ENCODE data around the gene ATP6V0A1.
"Not testable (repeated sequence)": the region's sequence is repeated elsewhere in the genome, so short reads cannot be mapped to it uniquely, and the experiment has no call there.

The ATP6V0A1 gene

DNA sequence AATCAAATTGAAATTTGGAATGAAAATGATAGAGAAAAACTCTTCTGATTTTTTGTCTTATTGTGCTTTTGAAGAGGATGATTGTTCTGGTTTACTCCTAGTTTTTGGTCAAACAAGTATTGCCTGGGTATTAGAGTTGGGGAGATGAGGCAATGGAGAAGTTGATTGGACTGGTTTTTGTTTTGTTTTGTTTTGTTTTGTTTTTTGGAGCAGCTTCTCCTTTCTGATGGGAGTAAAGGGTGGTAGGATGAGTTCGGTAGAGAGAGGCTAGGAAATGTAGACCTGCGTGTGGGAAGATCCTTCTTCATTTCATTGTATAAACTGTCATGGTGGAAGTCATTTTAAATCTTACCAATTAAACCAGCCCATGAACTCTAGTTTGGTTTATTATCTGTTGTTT, 17.7 kb downstream of the ATP6V0A1 start:
- DNase-seq (ENCODE audit: low spot score): no peak

DNA sequence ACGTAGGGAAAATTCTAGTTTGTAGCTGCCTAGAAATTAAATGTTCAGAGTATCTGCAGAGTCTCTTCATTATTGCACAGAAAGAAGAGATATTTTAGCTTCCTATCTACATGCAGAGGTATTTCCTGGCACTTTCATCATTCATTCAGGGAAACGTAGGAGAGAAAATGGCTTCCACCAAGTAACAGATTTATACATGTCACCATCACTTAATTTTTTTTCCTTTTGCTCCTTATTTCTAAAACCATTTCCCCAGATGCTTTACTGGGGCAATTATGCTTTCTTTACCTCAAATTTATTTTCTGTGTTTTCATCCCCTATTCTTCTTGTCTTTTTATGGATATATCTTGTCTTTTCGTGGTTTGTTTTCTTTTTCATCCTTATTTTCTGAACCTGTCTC, 18.5 kb downstream of the ATP6V0A1 start:
- DNase-seq (ENCODE audit: low spot score): no peak

DNA sequence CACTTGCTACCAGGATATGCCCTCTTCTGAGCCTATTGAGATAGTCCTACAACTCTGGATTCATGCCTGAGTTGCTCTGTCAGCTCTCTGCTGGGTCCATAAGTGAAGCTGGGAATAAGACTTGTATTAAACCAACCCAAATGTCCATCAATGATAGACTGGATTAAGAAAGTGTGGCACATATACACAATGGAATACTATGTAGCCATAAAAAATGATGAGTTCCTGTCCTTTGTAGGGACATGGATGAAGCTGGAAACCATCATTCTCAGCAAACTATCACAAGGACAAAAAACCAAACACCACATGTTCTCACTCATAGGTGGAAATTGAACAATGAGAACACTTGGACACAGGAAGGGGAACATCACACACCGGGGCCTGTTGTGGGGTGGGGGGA, 19.1 kb downstream of the ATP6V0A1 start:
- DNase-seq (ENCODE audit: low spot score): not testable (repeated sequence)

DNA sequence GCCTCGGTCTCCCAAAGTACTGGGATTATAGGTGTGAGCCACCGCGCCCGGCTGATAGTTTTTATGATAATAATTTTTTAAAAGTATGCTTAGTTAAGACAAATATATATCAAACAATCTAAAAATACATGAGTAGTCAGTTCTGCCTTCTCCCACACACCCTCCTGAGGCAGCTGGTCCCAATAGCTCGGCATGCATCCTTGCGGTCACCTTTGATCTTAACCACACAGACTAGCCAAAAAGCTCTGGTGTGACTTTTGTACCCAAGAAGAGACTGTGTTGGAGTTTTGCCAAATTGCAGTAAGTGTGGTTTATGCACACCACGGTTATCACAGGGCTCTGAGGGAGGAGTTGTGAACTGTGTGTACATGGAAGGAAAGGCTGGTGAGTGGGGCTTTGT, 25.6 kb downstream of the ATP6V0A1 start:
- DNase-seq (ENCODE audit: low spot score): peak; percentile 99

DNA sequence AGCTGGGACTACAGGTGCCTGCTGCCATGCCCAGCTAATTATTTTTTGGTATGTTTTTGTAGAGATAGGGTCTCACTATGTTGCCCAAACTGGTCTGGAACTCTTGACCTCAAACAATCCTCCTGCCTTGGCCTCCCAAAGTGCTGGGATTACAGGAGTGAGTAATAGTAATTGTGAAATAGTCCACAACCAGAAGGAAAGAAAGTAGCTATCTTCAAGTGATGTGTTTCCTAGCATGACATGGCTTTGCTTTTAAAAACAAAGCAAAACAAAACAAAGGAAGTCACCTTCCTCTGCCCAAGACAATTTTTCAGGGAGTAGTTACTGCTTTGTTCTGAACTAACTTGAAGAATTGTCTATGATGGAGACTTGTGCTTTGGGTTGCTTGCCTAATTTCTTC, 27.0 kb downstream of the ATP6V0A1 start:
- DNase-seq (ENCODE audit: low spot score): no peak

DNA sequence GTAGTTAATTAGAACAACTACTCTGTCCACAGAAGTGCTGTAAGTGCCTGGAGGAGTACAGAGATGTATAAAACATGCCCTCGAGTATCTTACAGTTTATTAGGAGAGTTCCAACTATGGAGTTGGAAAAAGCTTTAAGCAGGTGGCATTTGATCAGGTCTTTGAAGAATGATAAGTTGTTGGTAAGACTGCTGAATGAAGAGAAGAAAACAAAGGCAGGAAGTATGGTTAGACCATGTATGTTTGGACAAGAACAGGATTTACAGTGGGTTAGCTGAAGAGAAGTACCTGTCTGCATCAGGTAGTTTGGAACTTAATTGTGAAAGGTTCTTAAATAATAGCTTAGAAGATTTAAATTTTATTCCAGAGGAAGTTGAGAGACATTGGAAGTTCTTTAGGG, 29.4 kb downstream of the ATP6V0A1 start:
- no peak for DNase-seq (ENCODE audit: low spot score)

- no peak for DNase-seq (ENCODE audit: low spot score)
These were observed 34.6 kb downstream of the ATP6V0A1 start for GRCh38 chr17:42493319-42493718.

DNA sequence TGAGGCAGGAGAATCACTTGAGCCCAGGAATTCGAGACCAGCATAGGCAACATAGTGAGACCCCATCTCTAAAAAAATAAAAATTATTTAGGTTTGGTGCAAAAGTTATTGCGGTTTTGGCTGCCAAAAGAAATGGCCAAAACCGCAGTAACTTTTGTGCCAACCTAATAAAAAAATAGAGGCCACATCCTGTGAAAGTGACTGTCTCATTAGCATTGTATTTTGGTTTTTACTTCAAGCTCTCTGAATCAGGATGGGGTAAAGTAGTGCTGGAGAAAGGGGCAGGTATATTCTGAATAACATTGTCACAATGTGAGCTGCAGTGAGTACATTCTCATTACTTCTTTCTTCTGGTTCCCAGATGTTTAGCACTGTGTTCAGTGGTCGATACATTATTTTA, 36.0 kb downstream of the ATP6V0A1 start:
- no peak for DNase-seq (ENCODE audit: low spot score)

DNA sequence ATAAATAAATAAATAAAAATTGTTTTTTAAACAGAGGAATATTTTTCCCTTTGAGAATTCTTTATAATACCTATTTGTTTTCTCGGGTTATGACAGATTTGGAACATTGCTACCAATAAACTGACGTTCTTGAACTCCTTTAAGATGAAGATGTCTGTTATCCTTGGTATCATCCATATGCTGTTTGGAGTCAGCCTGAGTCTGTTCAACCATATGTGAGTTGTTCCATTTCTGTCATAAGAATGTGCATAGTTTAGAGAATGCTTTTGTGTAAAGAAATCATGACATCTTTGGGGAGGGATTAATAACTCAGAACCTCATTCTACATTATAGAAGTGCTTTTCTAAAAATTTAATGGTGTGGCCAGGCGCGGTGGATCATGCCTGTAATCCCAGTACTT, 40.1 kb downstream of the ATP6V0A1 start:
- no peak for DNase-seq (ENCODE audit: low spot score)

DNA sequence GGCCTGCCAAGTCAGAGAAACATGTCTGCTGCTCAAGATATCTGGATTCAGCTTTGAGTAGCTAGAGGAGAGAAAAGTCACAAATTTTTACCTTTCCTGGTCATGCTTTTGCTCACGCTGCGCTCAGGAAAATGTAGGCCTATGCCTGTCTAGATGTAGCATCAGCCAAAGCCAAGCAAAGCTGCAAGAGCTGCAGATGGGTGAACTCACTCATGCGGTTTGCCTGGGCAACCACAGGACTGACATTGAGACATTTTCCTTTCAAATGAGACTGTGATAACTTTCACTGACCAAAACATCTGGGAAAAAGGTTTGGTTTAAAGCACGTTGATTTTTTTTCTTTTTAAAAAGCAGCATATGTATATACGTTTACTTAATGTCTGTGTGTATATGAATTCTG, 43.4 kb downstream of the ATP6V0A1 start:
- DNase-seq (ENCODE audit: low spot score): no peak

- DNase-seq (ENCODE audit: low spot score): no peak
These were observed 44.2 kb downstream of the ATP6V0A1 start for GRCh38 chr17:42502926-42503325.

DNA sequence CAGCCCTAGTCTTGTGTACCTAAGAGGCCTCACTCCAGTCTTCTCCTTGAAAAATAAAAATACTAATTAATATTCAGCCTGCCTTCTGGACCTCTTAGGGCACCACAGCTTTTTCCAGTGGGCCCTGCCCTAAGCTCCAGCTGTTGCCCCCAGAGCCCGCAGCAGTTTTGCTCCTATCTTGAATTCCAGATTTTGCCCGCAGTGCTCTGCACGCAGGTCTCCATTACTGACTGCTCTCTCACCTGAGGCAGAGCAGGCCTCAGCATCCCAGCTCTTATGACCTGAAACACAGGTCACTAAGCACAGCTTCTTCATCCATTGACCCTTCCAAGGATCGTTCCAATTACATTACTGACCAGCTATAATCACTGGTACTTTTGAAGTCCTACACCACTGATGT, 49.0 kb downstream of the ATP6V0A1 start:
- no peak for DNase-seq (ENCODE audit: low spot score)

GRCh38 chr17:42508426-42509165, 49.9 kb downstream of the ATP6V0A1 start:
- no peak for DNase-seq (ENCODE audit: low spot score)

DNA sequence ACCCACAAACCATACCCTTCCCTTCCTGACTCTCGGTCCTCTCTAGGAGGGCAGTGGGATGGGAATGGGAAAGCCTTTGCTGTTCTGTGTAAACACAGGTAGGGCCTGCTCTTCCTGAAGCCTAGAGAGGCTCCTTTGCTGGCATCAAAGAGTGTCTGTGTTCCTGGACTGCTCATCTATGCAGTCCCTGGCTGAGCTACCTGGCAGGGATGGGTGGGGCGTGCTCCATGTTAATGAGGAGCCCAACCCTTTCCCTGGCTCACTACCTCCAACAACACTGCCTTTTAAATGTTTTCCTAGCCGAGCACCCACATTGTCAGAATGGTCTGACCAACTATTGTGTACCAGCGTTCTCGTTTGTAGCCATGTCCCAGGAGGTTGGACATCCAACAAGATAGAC, 50.7 kb downstream of the ATP6V0A1 start:
- DNase-seq (ENCODE audit: low spot score): no peak

- no peak for DNase-seq (ENCODE audit: low spot score)
These were observed 51.2 kb downstream of the ATP6V0A1 start for GRCh38 chr17:42509841-42510240.

DNA sequence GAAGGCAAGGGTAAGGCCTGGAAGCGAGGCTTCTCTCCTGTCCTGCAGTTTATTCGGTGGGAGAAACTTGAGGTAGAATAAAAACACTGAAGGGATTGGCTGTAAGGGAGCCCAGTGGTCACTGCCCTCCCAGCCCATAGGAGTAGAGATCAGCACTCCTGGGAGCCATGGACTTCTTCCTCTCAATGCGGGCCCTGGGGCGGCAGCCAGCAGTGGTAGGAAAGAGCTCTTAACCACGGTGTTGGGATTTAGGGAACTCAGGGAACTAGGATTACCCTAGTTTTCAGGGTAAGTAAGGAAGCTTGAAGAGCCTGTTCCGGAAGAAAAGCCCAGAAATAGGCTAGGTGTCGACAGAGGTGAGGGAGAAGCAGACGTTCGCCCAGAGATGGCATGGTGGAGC, 53.6 kb downstream of the ATP6V0A1 start:
- DNase-seq (ENCODE audit: low spot score): no peak

DNA sequence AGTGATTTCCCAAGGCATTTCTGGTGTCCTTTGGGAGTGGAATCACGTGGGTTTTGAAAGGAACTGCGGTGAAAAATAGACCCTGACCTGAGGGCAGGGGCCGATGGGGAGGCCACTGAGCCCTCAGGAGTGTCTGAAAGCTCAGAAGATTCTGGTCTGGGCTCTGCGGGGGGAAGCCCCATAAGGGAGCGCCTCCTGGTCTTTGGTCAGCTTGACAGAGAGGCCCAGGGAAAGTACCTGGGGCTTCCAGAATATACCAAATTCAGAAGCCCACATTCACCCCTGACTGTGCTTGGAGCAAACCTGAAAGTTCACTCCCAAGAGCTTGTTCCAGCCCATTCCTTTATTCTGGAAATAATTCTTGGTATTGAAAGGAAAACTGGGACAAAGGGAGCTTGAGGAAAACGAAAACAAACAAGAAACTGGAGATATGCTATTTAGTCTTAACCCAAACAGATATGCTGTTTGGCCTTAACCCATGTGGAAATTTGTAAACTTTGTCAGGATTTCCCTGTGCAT, 54.1 kb downstream of the ATP6V0A1 start:
- no peak for DNase-seq (ENCODE audit: low spot score)

DNA sequence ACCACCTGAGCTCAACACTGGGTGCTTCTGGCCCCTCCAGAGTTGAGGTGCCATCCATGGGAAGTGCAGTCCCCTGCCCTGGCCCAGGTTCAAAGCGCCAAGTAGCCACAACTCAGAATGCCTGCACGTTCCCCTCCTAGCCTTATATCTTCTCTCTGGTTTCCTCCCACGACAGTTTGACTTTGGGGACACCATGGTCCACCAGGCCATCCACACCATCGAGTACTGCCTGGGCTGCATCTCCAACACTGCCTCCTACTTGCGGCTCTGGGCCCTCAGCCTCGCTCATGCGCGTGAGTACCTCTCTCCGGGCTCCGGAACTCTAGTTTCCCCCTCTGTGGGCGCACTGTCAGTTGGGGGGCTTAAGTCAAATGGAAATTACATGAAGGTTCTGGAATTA, 55.0 kb downstream of the ATP6V0A1 start:
- DNase-seq (ENCODE audit: low spot score): no peak

GRCh38 chr17:42514279-42514678, 55.6 kb downstream of the ATP6V0A1 start:
- DNase-seq (ENCODE audit: low spot score): no peak

DNA sequence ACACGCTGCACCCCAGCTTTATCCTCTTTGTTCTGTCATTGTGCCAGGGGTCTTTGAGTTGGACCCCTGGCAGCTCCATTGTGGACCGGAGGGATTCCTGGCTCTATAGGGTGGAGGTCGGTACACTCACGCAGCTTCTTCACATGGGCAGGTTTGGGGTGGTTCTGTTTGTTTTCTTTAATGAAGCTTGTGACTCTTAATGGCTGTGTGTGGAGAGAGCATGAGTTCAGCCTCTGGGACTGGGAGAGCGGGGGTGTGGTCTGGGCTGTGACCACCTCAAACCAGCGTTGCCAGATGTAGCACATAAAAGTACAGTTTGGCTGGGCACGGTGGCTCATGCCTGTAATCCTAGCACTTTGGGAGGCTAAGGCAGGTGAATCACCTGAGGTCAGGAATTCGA, 56.2 kb downstream of the ATP6V0A1 start:
- no peak for DNase-seq (ENCODE audit: low spot score)

- DNase-seq (ENCODE audit: low spot score): peak; percentile 72
These were observed 58.8 kb downstream of the ATP6V0A1 start for GRCh38 chr17:42517516-42517915.

DNA sequence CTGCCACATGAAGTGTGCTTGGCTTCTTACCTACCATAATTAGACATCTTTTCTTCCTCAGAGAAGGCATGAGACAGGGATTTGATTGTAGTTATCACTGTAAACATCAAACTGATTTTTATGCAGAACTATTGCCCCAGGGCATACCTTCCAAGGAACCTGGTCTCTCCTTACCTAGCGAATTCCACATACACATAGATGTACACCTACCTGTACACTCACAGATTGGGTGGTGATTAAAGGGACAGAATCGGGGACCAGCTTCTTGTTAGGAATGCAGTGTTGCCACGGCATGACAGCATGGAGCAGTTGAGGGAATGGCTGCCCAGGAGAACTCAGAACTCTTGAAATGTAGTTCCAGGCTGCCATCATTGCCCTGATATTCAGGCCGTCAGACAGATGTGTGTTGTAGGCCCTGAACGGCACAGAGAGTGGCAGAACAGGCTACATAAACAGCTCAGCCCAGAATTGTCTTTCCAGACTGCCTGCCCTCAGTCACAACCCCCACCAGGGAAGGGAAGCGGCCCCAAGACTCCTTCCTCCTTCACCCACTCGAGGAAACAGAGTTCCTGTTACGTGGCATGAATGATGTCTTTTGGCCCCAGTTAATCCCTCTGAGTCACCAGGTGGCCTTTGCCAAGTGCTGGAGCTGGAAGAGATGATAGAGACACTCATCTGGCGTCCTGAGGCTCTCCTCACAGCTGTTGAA, 59.5 kb downstream of the ATP6V0A1 start:
- DNase-seq (ENCODE audit: low spot score): peak; percentile 58

GRCh38 chr17:42518755-42519545, 60.3 kb downstream of the ATP6V0A1 start:
- DNase-seq (ENCODE audit: low spot score): peak; percentile 64

Data from SW480 (cell line).